Activated naive CD4-positive, alpha-beta T cell treated with anti-CD3 and anti-CD28 coated beads, Interleukin-2, amount 10 ng/mL, durations not matched to agents 7 days and 5 days (primary cell): Measurements from ENCODE around the gene RPS17.
"Not testable (repeated sequence)": the region's sequence is repeated elsewhere in the genome, so short reads cannot be mapped to it uniquely, and the experiment has no call there.

ENCODE experiments used
- CTCF ChIA-PET: fragments of 350-600 bp; sonication (Branson Sonifier 250); formaldehyde crosslinking; loops from one replicate; lab custom pipeline; 2021; ENCODE audit warnings: antibody characterized with exemption; lab: Charles Lee
- DNase-seq: peaks from one replicate; pipeline ENCODE4 v3.0.0-alpha.2; 2020
- H3K27ac Mint-ChIP-seq: one replicate; pipeline ENCODE4 v1.8.0; 2021; ENCODE audit warnings: mild to moderate bottlenecking, moderate library complexity, mixed read lengths
- H3K27me3 Mint-ChIP-seq: one replicate; pipeline ENCODE4 v1.8.0; 2021; ENCODE audit warnings: mild to moderate bottlenecking, mixed read lengths
- H3K36me3 Mint-ChIP-seq: one replicate; pipeline ENCODE4 v1.8.0; 2021; ENCODE audit warnings: mixed read lengths
- H3K4me1 Mint-ChIP-seq: one replicate; pipeline ENCODE4 v1.8.0; 2021; ENCODE audit warnings: mixed read lengths
- H3K4me3 Mint-ChIP-seq: one replicate; pipeline ENCODE4 v1.8.0; 2021; ENCODE audit warnings: mild to moderate bottlenecking, moderate library complexity, mixed read lengths
- H3K9me3 Mint-ChIP-seq: one replicate; pipeline ENCODE4 v1.8.0; 2021; ENCODE audit warnings: mixed read lengths

RPS17 gene

DNA sequence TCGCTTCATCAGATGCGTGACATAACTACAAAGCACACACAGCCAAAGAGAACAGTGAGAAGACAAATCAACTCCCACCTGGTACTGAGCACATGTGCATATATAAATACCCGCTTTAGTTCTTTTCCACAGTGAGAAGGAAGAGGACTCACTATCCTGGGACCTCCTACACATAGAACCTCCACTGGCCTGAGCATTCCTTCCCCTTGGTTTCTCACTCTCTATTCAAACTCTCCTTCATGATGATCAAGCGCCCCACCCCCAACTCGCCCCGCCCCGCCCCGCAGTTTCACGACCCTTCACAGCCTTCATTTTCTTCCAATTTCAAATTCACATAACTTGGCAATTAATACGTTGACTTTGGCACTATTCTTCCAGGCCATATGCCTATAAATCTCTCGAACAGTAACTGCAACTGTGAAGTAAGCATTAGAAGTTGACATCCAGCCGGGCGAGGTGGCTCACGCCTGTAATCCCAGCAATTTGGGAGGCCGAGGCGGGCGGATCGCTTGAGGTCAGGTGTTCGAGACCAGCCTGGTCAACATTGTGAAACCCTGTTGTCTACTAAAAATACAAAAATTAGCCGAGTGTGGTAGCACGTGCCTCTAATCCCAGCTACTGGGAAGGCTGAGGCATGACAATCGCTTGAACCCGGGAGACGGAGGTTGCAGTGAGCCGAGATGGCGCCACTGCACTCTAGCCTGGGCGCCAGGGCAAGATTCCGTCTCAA is 1.1 kb downstream of the RPS17 start:
- Mint-ChIP-seq H3K4me1 (peaks cover 47% of the 10 kb centered on the region), H3K9me3 (no peaks in the 10 kb centered on the region), H3K4me3 (peak overlapping the region; percentile 96), H3K36me3 (peaks cover 47% of the 10 kb centered on the region), H3K27me3 (peaks cover 3% of the 10 kb centered on the region), H3K27ac (peak overlapping the region; percentile 97)
- CTCF ChIA-PET = interaction anchor here (0.6 to 3.0 kb wide), 3 partner anchors 8 to 469 kb away, joined by 3 to 22 read pairs (median 4); no protein-coding TSS in a partner anchor
- no peak for DNase-seq

DNA sequence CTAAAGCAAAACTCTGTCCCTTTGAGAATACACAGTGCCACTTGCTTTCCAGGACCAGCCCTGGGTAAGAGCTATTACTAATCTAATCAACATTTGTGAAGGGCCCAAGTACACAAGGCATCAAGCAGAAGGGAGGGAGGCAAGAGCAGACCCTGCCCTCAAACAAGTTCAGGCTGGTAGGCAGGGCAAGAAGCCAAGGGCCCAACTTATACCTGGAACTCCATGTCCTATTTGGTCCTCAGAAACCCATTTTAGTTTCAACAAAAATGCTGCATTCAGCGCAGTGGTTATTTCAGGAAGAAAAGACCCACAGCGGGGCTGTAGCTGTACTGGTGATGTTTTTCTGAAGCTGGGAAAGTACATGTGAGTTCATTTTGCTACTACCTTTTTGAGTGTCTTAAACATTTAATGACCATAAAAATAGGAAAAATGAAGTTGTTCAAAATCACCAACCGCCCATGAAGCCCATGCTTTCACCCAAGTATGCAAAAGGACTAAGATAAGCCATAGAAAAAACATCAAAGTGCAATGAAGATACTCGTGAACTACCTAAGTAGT is 2.8 kb downstream of the RPS17 start:
- Mint-ChIP-seq H3K36me3 (peaks cover 53% of the 10 kb centered on the region), H3K9me3 (no peaks in the 10 kb centered on the region), H3K27ac (no peak overlapping the region), H3K4me1 (peaks cover 37% of the 10 kb centered on the region), H3K27me3 (no peaks in the 10 kb centered on the region), H3K4me3 (peak overlapping the region; percentile 34)
- CTCF ChIA-PET = no interaction called here
- no peak for DNase-seq

DNA sequence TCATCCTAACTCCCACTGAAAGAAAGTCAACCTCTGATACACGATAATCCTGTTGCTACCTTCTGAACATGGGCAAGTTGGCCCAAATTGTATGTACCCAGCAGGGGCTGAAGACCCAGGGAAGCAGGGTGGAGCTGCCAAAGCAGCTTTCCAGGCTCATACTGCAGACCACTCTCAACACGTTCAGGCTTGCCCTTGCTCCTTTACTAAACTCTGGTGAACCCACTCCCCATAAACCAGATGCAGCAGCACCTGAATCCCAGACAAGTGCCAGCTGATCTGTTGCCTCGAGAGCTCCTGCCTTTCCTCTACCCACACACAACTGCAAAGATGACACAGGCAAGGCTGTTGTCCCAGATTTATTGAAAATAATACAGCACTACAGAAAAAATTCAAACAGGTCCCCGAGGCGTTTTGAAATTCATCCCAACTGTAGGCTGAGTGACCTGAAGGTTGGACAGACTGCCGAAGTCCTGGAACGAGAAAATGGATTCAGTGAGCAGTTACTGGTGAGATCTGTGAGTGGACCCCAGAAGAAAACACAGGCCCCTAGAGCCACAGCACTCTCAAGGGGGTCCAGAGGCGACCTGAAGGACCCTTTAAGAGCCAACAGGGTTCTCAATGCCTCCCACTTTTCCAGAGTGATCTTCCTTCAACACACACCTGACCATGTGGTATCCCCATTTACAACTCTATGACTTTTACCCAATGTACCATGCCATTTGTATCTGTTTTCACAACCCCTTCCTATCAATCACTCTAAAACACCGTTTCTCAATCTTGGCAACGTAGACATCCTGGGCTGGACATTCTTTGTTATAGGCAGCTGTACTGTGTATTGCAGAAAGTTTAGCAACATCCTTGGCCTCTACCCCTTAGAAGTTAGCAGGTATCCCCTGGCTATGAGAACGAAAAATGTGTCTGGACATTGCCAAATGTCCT is 3.6 kb downstream of the RPS17 start:
- Mint-ChIP-seq H3K9me3 (no peaks in the 10 kb centered on the region), H3K36me3 (peaks cover 53% of the 10 kb centered on the region), H3K27ac (peak overlapping the region; percentile 75), H3K4me3 (no peak overlapping the region), H3K4me1 (peaks cover 37% of the 10 kb centered on the region), H3K27me3 (no peaks in the 10 kb centered on the region)
- DNase-seq = no peak
- CTCF ChIA-PET = interaction anchor here (1.2 kb wide), 1 partner anchor 464 kb away, joined by 4 read pairs; no protein-coding TSS in a partner anchor

DNA sequence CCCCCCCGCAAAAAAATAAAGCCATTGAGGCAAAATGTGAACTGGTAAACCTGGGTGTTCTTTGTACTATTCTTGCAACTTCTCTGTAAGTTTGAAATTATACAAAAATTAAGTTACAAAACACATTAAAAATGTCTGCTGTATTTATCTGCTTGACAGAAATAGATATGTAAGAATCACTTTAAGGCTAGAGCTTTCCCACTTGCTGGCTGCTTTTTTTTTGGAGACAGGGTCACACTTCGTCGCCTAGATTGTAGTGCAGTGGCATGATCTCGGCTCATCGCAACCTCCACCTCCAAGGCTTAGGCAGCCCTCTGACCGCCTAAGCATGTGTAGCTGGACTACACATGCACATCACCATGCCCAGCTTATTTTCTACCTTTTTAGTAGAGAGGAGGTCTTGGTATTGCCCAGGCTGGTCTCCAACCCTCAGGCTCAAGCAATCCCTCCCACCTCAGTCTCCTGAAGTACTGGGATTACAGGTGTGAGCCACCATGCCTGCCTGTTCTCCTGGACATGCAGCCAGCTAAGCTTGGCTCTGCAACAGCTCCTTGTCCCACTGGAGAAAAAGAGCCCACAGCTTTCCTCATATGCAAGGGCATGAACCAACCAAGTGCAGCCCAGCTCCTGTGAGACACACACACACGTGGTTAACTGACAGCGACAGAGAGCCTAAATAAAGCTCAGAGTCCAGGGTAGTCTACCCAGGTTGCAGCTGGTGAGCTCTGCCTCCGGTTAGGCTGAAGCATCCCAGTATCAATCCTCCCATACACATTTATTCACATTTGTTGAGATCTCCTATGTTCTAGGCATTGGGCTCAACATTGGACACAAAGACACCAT is 4.5 kb downstream of the RPS17 start:
- peaks cover 35% of the 10 kb centered on the region for H3K4me1 Mint-ChIP-seq
- H3K36me3 Mint-ChIP-seq = peaks cover 53% of the 10 kb centered on the region
- CTCF ChIA-PET = interaction anchor here (1.2 kb wide), 1 partner anchor 465 kb away, joined by 4 read pairs; no protein-coding TSS in a partner anchor
- H3K27ac Mint-ChIP-seq = peak overlapping the region; percentile 75
- H3K4me3 Mint-ChIP-seq = no peak overlapping the region
- no peak for DNase-seq
- H3K9me3 Mint-ChIP-seq = no peaks in the 10 kb centered on the region
- H3K27me3 Mint-ChIP-seq = no peaks in the 10 kb centered on the region

DNA sequence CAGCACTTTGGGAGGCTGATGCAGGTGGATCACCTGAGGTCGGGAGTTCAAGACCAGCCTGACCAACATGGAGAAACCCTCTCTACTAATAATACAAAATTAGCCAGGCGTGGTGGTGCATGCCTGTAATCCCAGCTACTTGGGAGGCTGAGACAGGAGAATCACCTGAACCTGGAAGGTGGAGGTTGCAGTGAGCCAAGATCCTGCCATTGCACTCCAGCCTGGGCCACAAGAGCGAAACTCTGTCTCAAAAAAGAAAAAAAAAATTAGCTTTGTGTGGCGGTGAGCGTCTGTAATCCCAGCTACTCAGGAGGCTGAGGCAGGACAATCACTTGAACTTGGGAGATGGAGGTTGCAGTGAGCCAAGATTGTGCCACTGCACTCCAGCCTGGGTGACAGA is 5.1 kb downstream of the RPS17 start:
- CTCF ChIA-PET = not testable (repeated sequence)
- H3K36me3 Mint-ChIP-seq = peaks cover 53% of the 10 kb centered on the region

DNA sequence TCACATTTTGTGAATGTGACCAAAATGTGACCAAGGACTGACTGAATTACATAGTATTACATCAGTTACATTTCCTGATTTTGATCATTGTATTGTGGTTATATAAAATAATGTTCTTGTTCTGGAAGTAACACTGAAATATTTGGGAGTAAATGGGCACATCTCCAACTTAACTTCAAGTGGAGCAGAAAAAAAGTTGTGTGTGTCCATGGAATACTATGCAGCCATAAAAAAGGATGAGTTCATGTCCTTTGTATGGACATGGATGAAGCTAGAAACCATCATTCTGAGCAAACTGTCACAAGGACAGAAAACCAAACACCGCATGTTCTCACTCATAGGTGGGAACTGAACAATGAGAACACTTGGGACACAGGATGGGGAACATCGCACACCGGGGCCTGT is 5.8 kb downstream of the RPS17 start:
- CTCF ChIA-PET, H3K27me3 Mint-ChIP-seq, H3K27ac Mint-ChIP-seq, DNase-seq, H3K4me3 Mint-ChIP-seq, H3K9me3 Mint-ChIP-seq: not testable (repeated sequence)
- Mint-ChIP-seq H3K36me3 (peaks cover 52% of the 10 kb centered on the region), H3K4me1 (peaks cover 37% of the 10 kb centered on the region)

More for the DNA sequence above, 5.1 kb downstream of the RPS17 start:
- H3K9me3 Mint-ChIP-seq, DNase-seq, H3K4me3 Mint-ChIP-seq, H3K27me3 Mint-ChIP-seq, H3K27ac Mint-ChIP-seq: not testable (repeated sequence)
- H3K4me1 Mint-ChIP-seq = peaks cover 37% of the 10 kb centered on the region

DNA sequence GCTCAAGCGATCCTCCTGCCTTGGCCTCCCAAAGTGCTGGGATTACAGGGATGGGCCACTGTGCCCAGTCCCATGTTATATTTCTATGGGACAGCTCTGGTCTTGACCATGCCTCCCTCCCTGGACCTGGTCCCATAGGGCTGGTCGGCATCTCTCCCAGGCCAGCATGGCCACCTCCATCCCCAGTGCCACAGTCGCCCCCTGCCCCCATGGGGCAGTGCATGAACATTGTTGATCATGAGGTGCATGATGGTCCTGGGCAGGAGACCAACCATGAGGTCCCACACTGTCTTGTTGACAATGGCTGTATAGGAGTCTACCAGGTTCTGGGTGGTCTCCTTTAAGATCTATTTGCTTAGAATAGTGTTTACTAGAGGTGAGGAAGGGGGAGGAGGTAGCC is 6.5 kb downstream of the RPS17 start:
- Mint-ChIP-seq H3K9me3 (no peaks in the 10 kb centered on the region), H3K27ac (no peak overlapping the region), H3K36me3 (peaks cover 46% of the 10 kb centered on the region), H3K4me3 (no peak overlapping the region), H3K4me1 (peaks cover 31% of the 10 kb centered on the region), H3K27me3 (no peaks in the 10 kb centered on the region)
- DNase-seq = no peak
- CTCF ChIA-PET = no interaction called here

DNA sequence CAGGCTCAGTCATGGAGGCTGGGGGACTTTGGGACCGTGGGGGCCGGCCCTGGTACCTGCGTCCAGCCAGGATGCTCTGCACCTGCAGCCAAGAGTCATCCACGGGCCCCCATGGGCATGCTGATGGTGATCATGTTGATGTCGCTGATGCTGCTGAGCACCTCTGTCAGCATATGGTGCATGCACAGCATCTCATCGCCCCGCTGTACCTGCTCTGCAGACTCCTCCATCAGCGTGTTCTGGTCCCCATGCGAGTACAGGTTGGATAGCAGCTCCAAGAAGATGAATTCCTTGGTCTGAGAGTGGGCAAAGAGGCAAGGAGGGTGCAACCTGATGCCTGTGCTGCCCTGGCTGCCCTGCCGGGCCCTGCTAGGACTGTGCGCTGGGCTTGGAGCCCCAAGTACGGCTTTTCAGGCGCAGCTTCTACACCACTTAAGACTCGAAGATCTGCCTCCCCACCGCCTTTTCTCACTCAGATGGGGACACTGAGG is 7.2 kb downstream of the RPS17 start:
- DNase-seq = no peak
- no peaks in the 10 kb centered on the region for H3K27me3 Mint-ChIP-seq
- H3K9me3 Mint-ChIP-seq = no peaks in the 10 kb centered on the region
- peaks cover 42% of the 10 kb centered on the region for H3K36me3 Mint-ChIP-seq
- peaks cover 24% of the 10 kb centered on the region for H3K4me1 Mint-ChIP-seq
- CTCF ChIA-PET = no interaction called here
- H3K27ac Mint-ChIP-seq = no peak overlapping the region
- H3K4me3 Mint-ChIP-seq = no peak overlapping the region

DNA sequence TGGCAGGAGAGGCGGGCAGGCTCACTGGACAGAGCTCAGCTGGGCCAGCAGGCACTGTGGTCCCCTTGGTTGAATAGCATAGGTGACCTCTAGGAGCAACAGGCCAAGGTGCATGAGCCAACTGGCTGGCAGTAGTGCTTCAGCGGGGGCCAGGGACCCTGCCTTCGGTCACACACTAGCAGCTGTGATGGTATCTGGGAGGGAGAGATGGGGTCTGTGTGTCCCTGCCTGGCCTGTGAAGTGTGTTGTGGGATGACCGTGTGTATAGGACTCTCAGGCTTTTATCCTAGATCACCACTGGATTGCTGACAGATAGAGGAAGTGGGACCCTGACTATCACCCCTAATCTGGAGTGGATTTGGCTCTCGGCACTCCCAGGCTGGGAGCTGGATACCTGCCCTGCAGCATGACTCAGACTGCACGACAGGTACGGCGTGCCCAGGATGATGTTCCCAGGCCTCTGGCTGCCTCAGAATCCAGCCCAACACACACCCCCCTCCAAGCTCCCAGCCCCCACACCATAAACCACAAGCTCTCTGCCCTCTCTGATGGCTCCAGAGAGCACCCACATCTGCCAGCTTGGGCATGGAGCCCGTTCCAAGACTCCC is 7.8 kb downstream of the RPS17 start:
- Mint-ChIP-seq H3K27me3 (no peaks in the 10 kb centered on the region), H3K4me1 (peaks cover 19% of the 10 kb centered on the region), H3K27ac (no peak overlapping the region), H3K36me3 (peaks cover 38% of the 10 kb centered on the region), H3K4me3 (no peak overlapping the region), H3K9me3 (no peaks in the 10 kb centered on the region)
- no peak for DNase-seq
- CTCF ChIA-PET = interaction anchor here (1.8 kb wide), 1 partner anchor 22 kb away, joined by 5 read pairs; no protein-coding TSS in a partner anchor

DNA sequence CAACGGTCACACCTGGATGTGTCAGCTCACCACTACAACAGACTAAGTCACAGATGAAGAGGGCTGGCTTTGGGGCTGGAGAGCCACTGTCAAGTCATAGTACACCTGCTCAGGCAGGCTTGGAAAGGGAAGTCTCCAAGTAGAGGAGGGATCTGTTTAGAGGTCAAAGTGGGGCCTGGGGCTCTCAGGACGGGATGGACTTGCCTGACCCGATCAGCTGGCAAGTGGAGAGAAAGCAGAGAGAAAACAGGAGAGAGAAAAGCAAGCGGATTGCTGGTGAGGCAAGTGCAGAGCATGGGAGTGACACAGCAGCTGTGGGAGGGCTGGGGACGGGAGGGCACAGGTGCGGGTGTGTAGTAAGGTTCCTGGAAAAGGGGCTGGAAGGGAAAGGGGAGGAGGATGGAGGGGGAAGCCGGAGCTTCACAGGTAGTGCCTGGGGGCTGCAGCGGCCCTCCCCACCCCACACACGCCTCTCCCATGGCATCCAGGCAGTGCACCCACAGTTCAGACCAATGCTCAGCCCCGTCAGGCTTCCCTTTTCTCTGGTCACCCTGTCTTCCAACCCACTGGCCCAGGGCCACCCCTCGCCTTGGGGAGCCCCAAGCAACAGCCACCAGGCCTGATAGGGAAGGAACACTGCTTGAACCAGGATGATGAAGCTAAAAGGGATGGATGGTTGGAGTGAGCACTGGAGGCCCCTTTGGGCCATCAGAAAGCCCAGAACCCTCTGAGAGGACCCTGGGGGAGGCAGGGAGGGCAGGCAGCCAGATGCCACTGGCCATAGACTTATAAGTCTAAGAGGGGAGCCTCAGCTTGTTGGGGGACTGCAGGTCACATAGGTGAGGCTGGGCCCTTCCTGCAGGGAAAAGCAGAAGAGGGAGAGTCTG is 8.5 kb downstream of the RPS17 start:
- no peak for DNase-seq
- CTCF ChIA-PET = interaction anchor here (1.1 to 2.6 kb wide), 7 partner anchors 9 to 479 kb away, joined by 3 to 22 read pairs (median 5); partner anchors contain the start of genes RAMAC and RPS17
- Mint-ChIP-seq H3K9me3 (no peaks in the 10 kb centered on the region), H3K4me1 (peaks cover 14% of the 10 kb centered on the region), H3K36me3 (peaks cover 31% of the 10 kb centered on the region), H3K27me3 (no peaks in the 10 kb centered on the region), H3K4me3 (no peak overlapping the region), H3K27ac (no peak overlapping the region)

DNA sequence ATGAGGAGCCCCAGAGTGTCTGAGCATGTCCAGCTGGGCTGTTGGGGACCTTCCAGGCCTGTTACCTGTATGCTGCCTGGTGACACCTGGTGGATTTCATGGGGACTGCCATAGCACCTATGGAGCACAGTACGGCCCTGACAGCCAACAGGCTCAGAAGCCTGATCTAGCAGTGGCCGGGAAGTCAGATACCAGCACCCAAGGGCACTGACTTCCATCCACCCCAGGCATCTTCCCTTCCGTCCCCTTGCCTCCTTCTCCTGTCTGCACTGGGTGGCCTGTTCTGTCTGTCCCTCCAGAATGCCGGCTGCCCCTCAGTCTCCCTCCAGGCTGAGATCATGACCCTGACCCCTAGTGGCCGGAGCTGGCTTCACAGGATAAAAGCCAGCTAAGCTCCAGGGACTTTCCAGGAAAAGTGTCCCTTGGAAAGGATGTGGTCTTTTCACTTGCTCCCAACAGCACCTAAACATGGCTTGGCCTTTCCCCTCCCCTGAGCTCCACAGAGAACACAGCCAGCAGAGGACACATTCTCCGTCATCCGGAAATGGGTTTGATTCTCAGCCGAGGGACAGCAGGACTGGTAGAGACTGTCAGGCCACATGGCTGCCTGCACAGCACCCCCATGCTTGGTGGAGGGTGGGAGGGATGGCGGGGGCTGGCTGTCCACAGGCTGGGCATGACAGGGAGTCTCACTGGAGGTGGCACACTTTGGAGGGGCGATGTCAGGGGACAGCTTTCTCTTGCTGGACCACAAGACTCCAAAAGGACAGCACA is 9.5 kb downstream of the RPS17 start:
- Mint-ChIP-seq H3K27me3 (no peaks in the 10 kb centered on the region), H3K4me3 (peak overlapping the region; percentile 6), H3K36me3 (peaks cover 22% of the 10 kb centered on the region), H3K9me3 (no peaks in the 10 kb centered on the region), H3K4me1 (peaks cover 9% of the 10 kb centered on the region), H3K27ac (no peak overlapping the region)
- CTCF ChIA-PET = interaction anchor here (0.7 to 2.6 kb wide), 14 partner anchors 10 to 548 kb away, joined by 3 to 22 read pairs (median 4); partner anchors contain the start of genes RAMAC and RPS17
- peak; percentile 83 for DNase-seq
